Fibroblast of upper back skin (primary cell): ENCODE measurements around the gene ATOSA.
A peak's percentile ranks its signal among the peaks of the same experiment; 100 is the strongest.

Experiments
- DNase-seq: peaks from one replicate; pipeline ENCODE4 v3.0.0-alpha.2; 2013

Gene ATOSA

GRCh38 chr15:52649686-52650085 is 29.5 kb downstream of the ATOSA start:
- no peak for DNase-seq

DNA sequence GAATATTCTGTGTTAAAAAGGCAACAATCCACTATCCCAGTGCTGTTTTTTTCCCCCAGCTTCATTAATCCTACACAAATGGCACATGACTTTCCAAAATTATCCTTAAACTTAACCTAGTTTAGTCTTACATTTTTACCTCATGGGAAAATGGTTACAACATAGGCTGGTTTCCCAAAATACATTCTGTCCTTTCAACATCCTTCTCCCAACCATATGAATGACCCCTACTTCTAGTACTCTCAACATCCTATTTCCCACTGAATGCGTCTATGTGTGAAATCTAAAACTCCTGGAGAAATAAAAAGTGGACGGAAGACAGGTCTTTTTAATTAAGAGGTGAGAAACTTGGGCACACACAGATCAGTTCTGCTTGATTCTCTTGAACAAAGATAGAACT is 33.3 kb downstream of the ATOSA start:
- DNase-seq = no peak

DNA sequence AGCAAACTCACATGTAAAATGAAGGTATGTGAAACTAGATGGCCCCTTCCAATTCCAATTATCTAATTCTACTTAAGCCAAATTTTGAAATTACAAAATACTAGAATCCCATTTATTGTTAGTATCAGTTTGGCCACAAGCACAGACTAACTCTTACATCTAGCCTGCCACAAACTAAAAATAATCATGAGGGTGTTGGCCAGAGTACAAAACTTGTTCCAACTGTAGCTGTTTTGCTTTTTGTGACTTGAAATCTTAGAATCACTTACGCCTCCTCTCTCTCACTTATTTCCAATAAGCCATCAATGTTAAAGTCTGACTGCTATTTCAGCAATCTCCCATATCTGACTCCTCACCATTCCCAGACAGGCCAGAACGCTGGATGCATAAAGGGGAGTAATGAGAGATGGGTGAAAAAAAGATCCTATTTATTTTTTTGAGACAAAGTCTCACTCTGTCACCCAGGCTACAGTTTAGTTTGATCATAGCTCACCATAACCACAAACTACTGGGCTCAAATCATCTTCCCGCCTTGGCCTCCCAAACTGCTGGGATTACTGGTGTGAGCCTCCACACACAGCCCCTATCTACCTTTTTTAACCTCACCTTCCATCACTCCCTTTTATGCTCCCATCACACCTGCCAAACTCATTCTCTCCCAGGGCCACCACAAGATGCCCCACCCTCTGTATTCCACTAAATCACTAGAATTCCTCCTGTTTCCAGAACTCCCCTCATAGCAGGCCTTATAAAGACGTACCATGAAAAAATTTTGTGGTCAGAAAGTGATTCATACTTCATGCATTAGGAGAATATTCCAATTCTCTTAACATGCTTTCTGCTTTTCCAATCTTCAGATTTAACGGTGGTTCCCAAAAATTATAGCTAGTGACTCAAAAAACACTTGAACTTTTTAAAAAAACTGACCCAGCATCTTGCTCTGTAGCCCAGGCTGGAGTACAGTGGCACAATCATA is 36.5 kb downstream of the ATOSA start:
- peak; percentile 86 for DNase-seq

DNA sequence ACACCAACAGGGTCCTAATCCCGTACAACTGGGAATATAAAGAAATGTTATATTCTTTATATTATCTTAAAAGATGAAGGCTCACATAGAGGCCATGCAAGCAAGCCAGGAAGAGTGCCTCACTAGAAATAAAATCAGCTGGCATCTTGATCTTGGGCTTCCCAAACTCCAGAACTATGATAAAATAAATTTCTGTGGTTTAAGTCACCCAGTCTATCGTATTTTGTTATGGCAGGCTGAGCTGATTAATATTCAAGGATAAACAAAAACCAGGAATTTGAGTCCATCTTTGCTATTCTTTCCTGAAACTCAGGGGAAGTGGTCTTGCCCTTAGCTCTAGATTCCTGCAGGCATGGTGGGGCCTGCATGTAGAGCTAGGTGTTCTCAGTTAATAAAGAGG is 42.7 kb downstream of the ATOSA start:
- no peak for DNase-seq

GRCh38 chr15:52635908-52636307 is 43.3 kb downstream of the ATOSA start:
- no peak for DNase-seq
